Hepatocyte (in vitro differentiated cells): ENCODE data around the gene PRKD3. TPM values are rescaled to one million over a fixed set of nuclear protein-coding genes. Genes with fewer than 3 reads are reported as not detected.

Experiments used
- DNase-seq: peaks from one replicate; pipeline ENCODE4 v3.0.0-alpha.2; 2016; ENCODE audit warnings: low spot score
- H2AFZ ChIP-seq: fragments of 200-600 bp; sonication (generic); 2 replicates; pipeline ENCODE4 v1.6.0; 2016; ENCODE audit warnings: antibody characterized with exemption, mild to moderate bottlenecking
- H3K27ac ChIP-seq: fragments of 200-600 bp; sonication (generic); 2 replicates; pipeline ENCODE4 v1.5.1; 2016; ENCODE audit warnings: mild to moderate bottlenecking
- H3K27me3 ChIP-seq: fragments of 200-600 bp; sonication (generic); 2 replicates; pipeline ENCODE4 v1.6.1; 2016
- H3K36me3 ChIP-seq: fragments of 200-600 bp; sonication (generic); replicated peaks from 2 replicates; pipeline ENCODE4 v1.5.1; 2016; ENCODE audit warnings: low read depth; ENCODE audit not compliant: insufficient read depth
- H3K4me1 ChIP-seq: fragments of 200-600 bp; sonication (generic); 2 replicates; pipeline ENCODE4 v1.5.1; 2016; ENCODE audit warnings: mild to moderate bottlenecking, moderate library complexity; ENCODE audit not compliant: insufficient read depth
- H3K4me2 ChIP-seq: fragments of 200-600 bp; sonication (generic); 2 replicates; pipeline ENCODE4 v1.6.0; 2016
- H3K4me3 ChIP-seq: fragments of 200-600 bp; sonication (generic); 2 replicates; pipeline ENCODE4 v1.5.1; 2016; ENCODE audit warnings: mild to moderate bottlenecking
- H3K79me2 ChIP-seq: fragments of 200-600 bp; sonication (generic); 2 replicates; pipeline ENCODE4 v1.6.0; 2017; ENCODE audit warnings: mild to moderate bottlenecking
- H3K9me2 ChIP-seq: fragments of 200-600 bp; sonication (generic); replicated peaks from 2 replicates; pipeline ENCODE4 v1.6.0; 2017; ENCODE audit warnings: mild to moderate bottlenecking; ENCODE audit not compliant: insufficient read depth
- H3K9me3 ChIP-seq: fragments of 200-600 bp; sonication (generic); 2 replicates; pipeline ENCODE4 v1.5.1; 2016; ENCODE audit warnings: low read depth, mild to moderate bottlenecking
- H4K20me1 ChIP-seq: fragments of 200-600 bp; sonication (generic); 2 replicates; pipeline ENCODE4 v1.6.0; 2016; ENCODE audit warnings: mild to moderate bottlenecking; ENCODE audit not compliant: insufficient read depth, poor library complexity, severe bottlenecking
- EZH2 ChIP-seq: fragments of 200-600 bp; sonication (generic); IDR thresholded peaks from 2 replicates; pipeline ENCODE4 v1.6.1; 2016; ENCODE audit warnings: antibody characterized with exemption, mild to moderate bottlenecking, borderline replicate concordance
- EZH2phosphoT487 ChIP-seq: fragments of 200-600 bp; sonication (generic); IDR thresholded peaks from one replicate; pipeline ENCODE4 v1.6.1; 2018; ENCODE audit warnings: antibody characterized with exemption, mild to moderate bottlenecking, low read depth, moderate library complexity; ENCODE audit not compliant: unreplicated experiment, severe bottlenecking
- WGBS: methylation state at CpG from one replicate; pipeline ENCODE4 v1.1.6; 2016; ENCODE audit warnings: low lambda C conversion rate; ENCODE audit errors: missing lambda C conversion rate; 5-methylcytosine and 5-hydroxymethylcytosine counted together
- polyA plus RNA-seq: library from polyadenylated mRNA; unstranded; fragments of >200 nt; fragmentation: Nextera tagmentation; extraction: Ambion mirVana; gene quantifications from 2 replicates; pipeline ENCODE4 v1.2.1, GENCODE V29; 2016
- total RNA-seq: library from RNA; depleted of rRNA; stranded (reverse); fragments of >200 nt; gene quantifications from 2 replicates; pipeline ENCODE4 v1.2.3, GENCODE V29; 2014
- TF ChIP-seq, protein P1 (sequence below): fragments of 200-600 bp; sonication (generic); IDR thresholded peaks from 2 replicates; pipeline ENCODE4 v1.5.1; 2016; ENCODE audit warnings: antibody characterized with exemption, mild to moderate bottlenecking; ENCODE audit not compliant: poor library complexity

The PRKD3 gene
- total and polyA plus RNA-seq, 2 experiments from 2014 or later, result 17.3 to 35.9 TPM

DNA sequence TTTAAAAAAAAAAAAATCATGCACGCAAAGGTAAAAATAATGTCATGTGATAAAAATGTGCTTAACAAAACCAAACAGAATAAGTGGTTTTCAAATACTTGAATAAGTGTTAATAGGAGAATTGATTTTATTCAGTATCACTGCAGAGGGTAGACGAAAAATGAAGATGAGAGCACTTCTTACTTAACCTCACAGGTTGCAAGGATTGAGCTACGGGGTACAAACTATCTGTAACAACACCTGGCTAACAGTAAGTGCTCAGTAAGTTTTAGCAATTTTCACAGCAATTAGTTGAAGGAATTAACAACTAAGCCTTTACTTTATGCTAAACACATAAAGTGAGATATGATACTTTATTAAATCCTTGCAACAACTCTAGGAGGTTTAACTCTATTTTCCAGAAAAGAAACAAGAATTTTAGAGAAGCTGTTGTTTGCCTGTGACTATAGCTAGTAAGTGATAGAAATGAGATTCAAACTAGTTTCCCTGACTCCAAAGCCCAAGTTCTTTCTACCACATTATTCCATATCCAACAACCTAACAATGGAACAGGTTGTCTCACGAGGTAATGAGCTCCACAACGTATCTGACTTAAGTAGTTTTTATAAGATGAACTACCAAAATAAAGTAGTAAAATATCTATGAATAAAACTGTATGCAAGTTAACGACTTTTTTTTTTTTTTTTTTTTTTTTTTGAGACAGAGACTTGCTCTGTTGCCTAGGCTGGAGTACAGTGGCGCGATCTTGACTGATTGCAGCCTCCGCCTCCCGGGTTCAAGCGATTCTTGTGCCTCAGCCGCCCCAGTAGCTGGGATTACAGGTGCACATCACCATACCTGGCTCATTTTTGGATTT is 4.7 kb downstream of the PRKD3 start:
- no peak overlapping the region for H3K27ac ChIP-seq
- H3K4me3 ChIP-seq, result no peak overlapping the region
- H3K4me1 ChIP-seq, result peaks cover 14% of the 10 kb centered on the region
- WGBS, result 91% methylated on average over 12 of the region's 12 CpGs
- no peaks in the 10 kb centered on the region for H3K27me3 ChIP-seq
- TF ChIP-seq EZH2, result no peak
- no peak for TF ChIP-seq EZH2phosphoT487
- TF ChIP-seq, protein P1, sequence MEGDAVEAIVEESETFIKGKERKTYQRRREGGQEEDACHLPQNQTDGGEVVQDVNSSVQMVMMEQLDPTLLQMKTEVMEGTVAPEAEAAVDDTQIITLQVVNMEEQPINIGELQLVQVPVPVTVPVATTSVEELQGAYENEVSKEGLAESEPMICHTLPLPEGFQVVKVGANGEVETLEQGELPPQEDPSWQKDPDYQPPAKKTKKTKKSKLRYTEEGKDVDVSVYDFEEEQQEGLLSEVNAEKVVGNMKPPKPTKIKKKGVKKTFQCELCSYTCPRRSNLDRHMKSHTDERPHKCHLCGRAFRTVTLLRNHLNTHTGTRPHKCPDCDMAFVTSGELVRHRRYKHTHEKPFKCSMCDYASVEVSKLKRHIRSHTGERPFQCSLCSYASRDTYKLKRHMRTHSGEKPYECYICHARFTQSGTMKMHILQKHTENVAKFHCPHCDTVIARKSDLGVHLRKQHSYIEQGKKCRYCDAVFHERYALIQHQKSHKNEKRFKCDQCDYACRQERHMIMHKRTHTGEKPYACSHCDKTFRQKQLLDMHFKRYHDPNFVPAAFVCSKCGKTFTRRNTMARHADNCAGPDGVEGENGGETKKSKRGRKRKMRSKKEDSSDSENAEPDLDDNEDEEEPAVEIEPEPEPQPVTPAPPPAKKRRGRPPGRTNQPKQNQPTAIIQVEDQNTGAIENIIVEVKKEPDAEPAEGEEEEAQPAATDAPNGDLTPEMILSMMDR, result no peak
- no peak overlapping the region for H3K4me2 ChIP-seq
- H3K36me3 ChIP-seq, result no peaks in the 10 kb centered on the region
- peaks cover 87% of the 10 kb centered on the region for H3K79me2 ChIP-seq
- no peak overlapping the region for H2AFZ ChIP-seq
- DNase-seq, result no peak
- no peaks in the 10 kb centered on the region for H3K9me3 ChIP-seq
- H4K20me1 ChIP-seq, result peaks cover 18% of the 10 kb centered on the region
- H3K9me2 ChIP-seq, result no peaks in the 10 kb centered on the region

DNA sequence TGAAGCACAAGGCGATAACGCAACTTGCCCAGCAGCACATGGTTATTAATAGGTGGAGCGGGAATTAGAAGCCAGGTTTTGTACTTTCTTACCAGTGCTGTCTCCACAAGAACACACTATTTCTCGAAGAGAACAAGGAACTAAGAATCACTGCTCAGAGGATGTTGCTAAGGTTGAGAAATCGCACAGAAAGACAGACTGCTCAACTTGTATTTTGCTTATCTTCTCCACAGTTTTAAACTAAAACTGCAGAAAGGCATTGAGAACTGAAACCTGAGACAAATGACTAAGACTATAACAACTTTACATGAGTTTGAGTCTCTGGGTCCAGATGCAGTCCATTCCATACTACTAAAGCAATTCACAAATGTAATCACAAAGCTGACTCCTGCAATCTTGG is 6.2 kb downstream of the PRKD3 start:
- peaks cover 14% of the 10 kb centered on the region for H3K4me1 ChIP-seq
- H3K4me3 ChIP-seq, result no peak overlapping the region
- no peaks in the 10 kb centered on the region for H3K9me3 ChIP-seq
- peak; percentile 31 for DNase-seq
- TF ChIP-seq, protein P1, result no peak
- TF ChIP-seq EZH2, result no peak
- TF ChIP-seq EZH2phosphoT487, result no peak
- peak overlapping the region; percentile 27 for H3K27ac ChIP-seq
- H3K9me2 ChIP-seq, result no peaks in the 10 kb centered on the region
- no peak overlapping the region for H2AFZ ChIP-seq
- H3K4me2 ChIP-seq, result peak overlapping the region; percentile 61
- H4K20me1 ChIP-seq, result peaks cover 18% of the 10 kb centered on the region
- 57% methylated on average over 5 of the region's 5 CpGs for WGBS
- H3K27me3 ChIP-seq, result no peaks in the 10 kb centered on the region
- peaks cover 97% of the 10 kb centered on the region for H3K79me2 ChIP-seq
- no peaks in the 10 kb centered on the region for H3K36me3 ChIP-seq

DNA sequence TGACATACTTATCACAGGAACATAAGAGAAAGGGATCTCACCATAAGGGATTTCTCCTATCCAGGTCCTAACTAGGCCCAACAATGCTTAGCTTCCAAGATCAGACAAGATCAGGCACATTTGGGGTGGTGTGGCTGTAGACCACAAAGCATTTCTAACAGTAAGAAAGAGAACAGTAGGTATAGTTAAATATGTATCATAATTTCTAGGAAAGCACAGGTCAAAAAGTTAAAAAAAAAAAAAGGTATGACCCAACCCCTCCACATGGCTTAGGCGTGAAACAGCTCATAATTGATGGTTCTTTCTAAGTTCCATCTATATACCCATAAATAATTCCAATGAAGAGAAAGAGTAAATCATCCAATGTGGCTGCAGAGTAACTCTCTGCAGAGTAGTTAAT is 6.9 kb downstream of the PRKD3 start:
- WGBS, result 88% methylated on average over 1 of the region's 1 CpG
- H4K20me1 ChIP-seq, result peaks cover 23% of the 10 kb centered on the region
- H3K9me2 ChIP-seq, result no peaks in the 10 kb centered on the region
- H3K79me2 ChIP-seq, result peaks cover 97% of the 10 kb centered on the region
- no peaks in the 10 kb centered on the region for H3K36me3 ChIP-seq
- H3K27ac ChIP-seq, result peak overlapping the region; percentile 27
- H3K9me3 ChIP-seq, result no peaks in the 10 kb centered on the region
- no peaks in the 10 kb centered on the region for H3K27me3 ChIP-seq
- DNase-seq, result no peak
- H3K4me1 ChIP-seq, result peaks cover 14% of the 10 kb centered on the region
- peak overlapping the region; percentile 61 for H3K4me2 ChIP-seq
- H2AFZ ChIP-seq, result no peak overlapping the region
- TF ChIP-seq EZH2phosphoT487 (no peak), EZH2 (no peak)
- TF ChIP-seq, protein P1, result no peak
- H3K4me3 ChIP-seq, result no peak overlapping the region
